GM12878 (cell line): ENCODE measurements around the gene IGF2BP2. TPM values are rescaled to one million over a fixed set of nuclear protein-coding genes. Genes with fewer than 3 reads are reported as not detected.

Source experiments
- ATAC-seq: fragments of 200-7000 bp; cut with Tn5 transposase; 3 replicates; pipeline ENCODE4 v1.9.1; 2020; ENCODE audit warnings: mild to moderate bottlenecking, moderate library complexity
- BruUV-seq: library from RNA; stranded (reverse); fragments of 400-500 nt; replicated peaks from 2 replicates; lab custom pipeline; 2021; lab: Mats Ljungman, UMichigan
- CTCF ChIA-PET: fragments of 300-600 bp; sonication (Branson Sonifier 250); formaldehyde crosslinking; extraction: SDS; loops from one replicate; lab custom pipeline; 2021; ENCODE audit warnings: inconsistent platforms; lab: Yijun Ruan, JAX
- POLR2A ChIA-PET: fragments of 350-600 bp; formaldehyde crosslinking; extraction: SDS; loops from one replicate; lab custom pipeline; 2021; ENCODE audit warnings: inconsistent platforms; lab: Charles Lee
- RAD21 ChIA-PET: fragments of 300-600 bp; sonication (Branson Sonifier 250); formaldehyde crosslinking; loops from one replicate; lab custom pipeline; 2023; ENCODE audit warnings: antibody characterized with exemption; ENCODE audit not compliant: unreplicated experiment; lab: Charles Lee
- SMC1A ChIA-PET: fragments of 300-600 bp; sonication (Branson Sonifier 250); formaldehyde crosslinking; loops from one replicate; lab custom pipeline; 2023; ENCODE audit not compliant: unreplicated experiment, uncharacterized antibody; lab: Charles Lee
- DNase-seq: peaks from one replicate; pipeline ENCODE4 v3.0.0-alpha.2; 2011; ENCODE audit warnings: low read depth, low spot score
- FAIRE-seq: peaks from 3 replicates; lab custom pipeline; 2011; peaks lifted over from hg19 to GRCh38; lab: Jason Lieb, UNC
- H2AFZ ChIP-seq: 2 replicates; pipeline ENCODE4 v1.6.0; 2011; ENCODE audit warnings: low read depth, low read length, control low read depth; ENCODE audit not compliant: control insufficient read depth
- H3K27ac ChIP-seq: 2 replicates; pipeline ENCODE4 v1.5.1; 2011; ENCODE audit warnings: control low read depth; ENCODE audit not compliant: control insufficient read depth, insufficient read depth
- H3K27me3 ChIP-seq, 2 experiments: replicated peaks in 1 of 2; 2 replicates each; pipeline versions ENCODE4 v1.6.0 to v1.6.1; 2011; ENCODE audit warnings: low read length in 1 of 2; ENCODE audit not compliant: control insufficient read depth in 2 of 2, insufficient read depth in 2 of 2
- H3K36me3 ChIP-seq, 2 experiments: 2 replicates each; pipeline ENCODE4 v1.5.1; 2011; ENCODE audit warnings: low read length in 1 of 2; ENCODE audit not compliant: control insufficient read depth in 2 of 2, insufficient read depth in 2 of 2
- H3K4me1 ChIP-seq: 2 replicates; pipeline ENCODE4 v1.6.1; 2011; ENCODE audit warnings: mild to moderate bottlenecking, low read length, moderate library complexity, mixed read lengths; ENCODE audit not compliant: control insufficient read depth, insufficient read depth
- H3K4me2 ChIP-seq: 2 replicates; pipeline ENCODE4 v1.6.0; 2011; ENCODE audit warnings: control low read depth; ENCODE audit not compliant: control insufficient read depth, insufficient read depth
- H3K4me3 ChIP-seq: fragments of 200-600 bp; sonication (generic); 2 replicates; pipeline ENCODE4 v1.5.1; 2016
- H3K79me2 ChIP-seq: 2 replicates; pipeline ENCODE4 v1.6.0; 2011; ENCODE audit warnings: low read length; ENCODE audit not compliant: control insufficient read depth, insufficient read depth
- H3K9ac ChIP-seq: 2 replicates; pipeline ENCODE4 v1.8.0; 2011; ENCODE audit warnings: low read length, control low read depth, mixed read lengths; ENCODE audit not compliant: control insufficient read depth, insufficient read depth
- H3K9me3 ChIP-seq: replicated peaks from 3 replicates; pipeline ENCODE4 v1.5.1; 2011; ENCODE audit warnings: mild to moderate bottlenecking, low read length; ENCODE audit not compliant: control insufficient read depth, insufficient read depth
- H4K20me1 ChIP-seq: 2 replicates; pipeline ENCODE4 v1.6.0; 2011; ENCODE audit not compliant: control insufficient read depth, insufficient read depth
- CBFB ChIP-seq: IDR thresholded peaks from 2 replicates; pipeline ENCODE4 v1.6.1; 2016; ENCODE audit warnings: antibody characterized with exemption, low read depth
- CEBPB ChIP-seq, 2 experiments: fragments of 150-350 bp in 1 of 2; IDR thresholded peaks; 2 replicates each; pipeline ENCODE4 v1.6.1; 2012 to 2014; ENCODE audit warnings: low read depth in 2 of 2, low read length in 2 of 2, borderline replicate concordance in 1 of 2, inconsistent platforms in 1 of 2
- CHD2 ChIP-seq: IDR thresholded peaks from 2 replicates; pipeline ENCODE4 v1.6.1; 2011; ENCODE audit warnings: low read depth, low read length, improper control_type of control experiment, borderline replicate concordance
- DPF2 ChIP-seq: fragments of 450-650 bp; IDR thresholded peaks from 2 replicates; pipeline ENCODE4 v1.6.1; 2017; ENCODE audit warnings: mild to moderate bottlenecking
- HDAC2 ChIP-seq: fragments of 200-600 bp; sonication (generic); IDR thresholded peaks from 2 replicates; pipeline ENCODE4 v1.6.1; 2017
- IKZF1 ChIP-seq: fragments of 450-650 bp; conservative IDR thresholded peaks from 2 replicates; pipeline ENCODE4 v1.6.1; 2017; ENCODE audit warnings: antibody characterized with exemption, mild to moderate bottlenecking
- MEF2B ChIP-seq: fragments of 450-650 bp; IDR thresholded peaks from 2 replicates; pipeline ENCODE4 v1.6.1; 2018; ENCODE audit warnings: mild to moderate bottlenecking, moderate library complexity; ENCODE audit not compliant: partially characterized antibody, poor library complexity, severe bottlenecking
- NFXL1 ChIP-seq: fragments of 450-650 bp; IDR thresholded peaks from 2 replicates; pipeline ENCODE4 v1.6.1; 2017; ENCODE audit warnings: antibody characterized with exemption, mild to moderate bottlenecking, borderline replicate concordance
- NR2C1 ChIP-seq: fragments of 450-650 bp; IDR thresholded peaks from 2 replicates; pipeline ENCODE4 v1.6.1; 2017; ENCODE audit warnings: antibody characterized with exemption, mild to moderate bottlenecking, moderate library complexity
- REST ChIP-seq: IDR thresholded peaks from 2 replicates; pipeline ENCODE4 v1.6.1; 2012; ENCODE audit warnings: mild to moderate bottlenecking, low read depth, low read length
- RUNX3 ChIP-seq: IDR thresholded peaks from 2 replicates; pipeline ENCODE4 v1.6.1; 2012; ENCODE audit warnings: low read length, inconsistent platforms
- SIN3A ChIP-seq: IDR thresholded peaks from 2 replicates; pipeline ENCODE4 v1.6.1; 2012; ENCODE audit warnings: low read depth, low read length, improper control_type of control experiment
- STAT1 ChIP-seq: fragments of 450-650 bp; conservative IDR thresholded peaks from 2 replicates; pipeline ENCODE4 v1.6.1; 2014; ENCODE audit warnings: antibody characterized with exemption, mild to moderate bottlenecking
- SUPT20H ChIP-seq: IDR thresholded peaks from 2 replicates; pipeline ENCODE4 v1.6.1; 2011; ENCODE audit warnings: low read depth, mild to moderate bottlenecking, low read length, moderate library complexity, borderline replicate concordance; ENCODE audit not compliant: control insufficient read depth
- ZNF24 ChIP-seq: fragments of 450-650 bp; IDR thresholded peaks from 2 replicates; pipeline ENCODE4 v1.6.1; 2017; ENCODE audit warnings: antibody characterized with exemption, mild to moderate bottlenecking
- WGBS: methylation state at CpG from one replicate; pipeline ENCODE4 v1.1.6; 2016; ENCODE audit warnings: low lambda C conversion rate; ENCODE audit not compliant: insufficient replicate concordance, insufficient coverage; ENCODE audit errors: missing lambda C conversion rate; 5-methylcytosine and 5-hydroxymethylcytosine counted together
- in situ Hi-C: fragments of 300-500 bp; cut with MboI; formaldehyde crosslinking; loops from 9 replicates; pipeline ENCODE4 v1.14.3; 2018; ENCODE audit warnings: mixed read lengths
- intact Hi-C: fragments of 100-400 bp; cut with micrococcal nuclease; formaldehyde crosslinking; loops from one replicate; pipeline ENCODE4 v1.14.2; 2022; ENCODE audit not compliant: unreplicated experiment
- polyA plus RNA-seq, 11 experiments: library from polyadenylated mRNA; depleted of rRNA in 4 of 11; unstranded in 6 of 11; stranded (reverse) in 5 of 11; fragments of >200 nt; fragmentation: Nextera tagmentation in 4 of 11; fragmentation: Illumina TruSeq in 1 of 11; extraction: Ambion mirVana in 4 of 11; extraction: Trizol in 1 of 11; gene quantifications; 1 replicate in 1 of 11; 2 replicates in 10 of 11; pipeline versions ENCODE4 v1.2.1 to v1.2.3, GENCODE V29; 2011 to 2016; ENCODE audit warnings: inconsistent platforms in 2 of 11, missing spikeins in 2 of 11, low read depth in 1 of 11
- total RNA-seq, 4 experiments: library from RNA; depleted of rRNA in 3 of 4; stranded (reverse); fragments of >200 nt in 3 of 4; fragmentation: Illumina TruSeq in 1 of 4; extraction: Trizol in 1 of 4; gene quantifications; 2 replicates each; pipeline versions ENCODE4 v1.2.1 to v1.2.3, GENCODE V29; 2013 to 2021

Gene IGF2BP2
- total and polyA plus RNA-seq, 10 of the 15 experiments (the other 5 are each of a cell fraction or from before 2014, with no cell fraction given), result 0.25 to 0.72 TPM; not detected in 8

GRCh38 chr3:185654758-185655145, 170.1 kb downstream of the IGF2BP2 start:
- no peak overlapping the region for H3K9ac ChIP-seq
- POLR2A ChIA-PET, result no interaction called here
- CTCF ChIA-PET, result no interaction called here
- RAD21 ChIA-PET, result no interaction called here
- DNase-seq (no peak), FAIRE-seq (no peak), ATAC-seq (no peak)
- peaks cover 2 to 3% of the 10 kb centered on the region in 2 experiments; a peak in 3 of 4 replicates for H3K27me3 ChIP-seq
- H4K20me1 ChIP-seq, result no peaks in the 10 kb centered on the region
- H3K9me3 ChIP-seq, result no peaks in the 10 kb centered on the region
- no peaks in the 10 kb centered on the region for H3K79me2 ChIP-seq
- TF ChIP-seq STAT1 (no peak), HDAC2 (no peak), NFXL1 (no peak), CEBPB (IDR thresholded peaks at IDR 0.05; ENCODE audit: borderline replicate concordance in 1 of 2, low read depth in 2 of 2, low read length in 2 of 2) (no peak)
- 23% methylated on average over 2 of the region's 2 CpGs for WGBS
- intact Hi-C loops (no loop called here), in situ Hi-C loops (no loop called here)
- no peaks in the 10 kb centered on the region for H3K4me1 ChIP-seq
- H3K4me2 ChIP-seq, result no peak overlapping the region
- H3K36me3 ChIP-seq, result no peaks in the 10 kb centered on the region
- BruUV-seq, result no TSS peak
- no peak overlapping the region for H3K27ac ChIP-seq
- H3K4me3 ChIP-seq, result no peak overlapping the region
- H2AFZ ChIP-seq, result no peak overlapping the region
- SMC1A ChIA-PET, result no interaction called here

- no peaks in the 10 kb centered on the region for H3K4me1 ChIP-seq
- no peaks in the 10 kb centered on the region for H3K9me3 ChIP-seq
- no peaks in the 10 kb centered on the region for H3K36me3 ChIP-seq
- H3K4me3 ChIP-seq, result no peak overlapping the region
- no peak overlapping the region for H2AFZ ChIP-seq
- no peak overlapping the region for H3K4me2 ChIP-seq
- in situ Hi-C loops (no loop called here), intact Hi-C loops (no loop called here)
- CTCF ChIA-PET, result no interaction called here
- FAIRE-seq (no peak), ATAC-seq (no peak), DNase-seq (no peak)
- WGBS, result 37% methylated on average over 12 of the region's 12 CpGs
- BruUV-seq, result no TSS peak
- RAD21 ChIA-PET, result no interaction called here
- no peaks in the 10 kb centered on the region for H4K20me1 ChIP-seq
- no peak overlapping the region for H3K27ac ChIP-seq
- no peaks in the 10 kb centered on the region for H3K79me2 ChIP-seq
- H3K9ac ChIP-seq, result no peak overlapping the region
- POLR2A ChIA-PET, result no interaction called here
- H3K27me3 ChIP-seq, result peaks cover 2 to 3% of the 10 kb centered on the region in 2 experiments; a peak in 3 of 4 replicates
- SMC1A ChIA-PET, result interaction anchor here (0.8 kb wide), 1 partner anchor 114 kb away, joined by 3 read pairs; no protein-coding TSS in a partner anchor
- TF ChIP-seq MEF2B, result no peak
- TF ChIP-seq IKZF1, result no peak
- TF ChIP-seq REST, result no peak
- TF ChIP-seq RUNX3, result no peak
- TF ChIP-seq SIN3A, result no peak
- no peak for TF ChIP-seq ZNF24
- no peak for TF ChIP-seq DPF2
- TF ChIP-seq CHD2, result no peak
- TF ChIP-seq NR2C1, result no peak
- TF ChIP-seq CBFB, result no peak
- no peak for TF ChIP-seq SUPT20H
These were observed 170.7 kb downstream of the IGF2BP2 start for GRCh38 chr3:185653949-185654757.
